HG03521 (cell line): ENCODE measurements around the gene FAM13A.

Experiments
- ATAC-seq: cut with Tn5 transposase; IDR thresholded peaks from one replicate; pipeline ENCODE4 v1.9.1; 2021; ENCODE audit warnings: mild to moderate bottlenecking, moderate library complexity; ENCODE audit not compliant: unreplicated experiment

Gene FAM13A

GRCh38 chr4:88792821-88793220, 264.2 kb downstream of the FAM13A start:
- no peak for ATAC-seq

GRCh38 chr4:88792268-88792781, 264.7 kb downstream of the FAM13A start:
- ATAC-seq = peak; percentile 86

GRCh38 chr4:88791274-88791673, 265.7 kb downstream of the FAM13A start:
- no peak for ATAC-seq

- no peak for ATAC-seq
These were observed 268.1 kb downstream of the FAM13A start for GRCh38 chr4:88788895-88789294.

GRCh38 chr4:88788424-88788823, 268.6 kb downstream of the FAM13A start:
- no peak for ATAC-seq

GRCh38 chr4:88786011-88786410, 271.0 kb downstream of the FAM13A start:
- no peak for ATAC-seq

GRCh38 chr4:88780389-88780788, 276.6 kb downstream of the FAM13A start:
- no peak for ATAC-seq

GRCh38 chr4:88779431-88779830, 277.6 kb downstream of the FAM13A start:
- ATAC-seq = no peak

GRCh38 chr4:88775529-88775928, 281.5 kb downstream of the FAM13A start:
- ATAC-seq = no peak

GRCh38 chr4:88775026-88775425, 282.0 kb downstream of the FAM13A start:
- no peak for ATAC-seq

- ATAC-seq = no peak
These were observed 285.0 kb downstream of the FAM13A start for GRCh38 chr4:88771883-88772450.

GRCh38 chr4:88765729-88766128, 291.3 kb downstream of the FAM13A start:
- ATAC-seq = no peak

- ATAC-seq = no peak
These were observed 293.9 kb downstream of the FAM13A start for GRCh38 chr4:88763075-88763474.

GRCh38 chr4:88761861-88762523, 295.0 kb downstream of the FAM13A start:
- ATAC-seq = no peak

GRCh38 chr4:88761342-88761741, 295.6 kb downstream of the FAM13A start:
- no peak for ATAC-seq

- ATAC-seq = no peak
These were observed 297.1 kb downstream of the FAM13A start for GRCh38 chr4:88759895-88760290.

GRCh38 chr4:88759039-88759894, 297.7 kb downstream of the FAM13A start:
- ATAC-seq = no peak

- no peak for ATAC-seq
These were observed 298.7 kb downstream of the FAM13A start for GRCh38 chr4:88758264-88758663.

GRCh38 chr4:88757776-88758175, 299.2 kb downstream of the FAM13A start:
- ATAC-seq = no peak

- ATAC-seq = no peak
These were observed 299.9 kb downstream of the FAM13A start for GRCh38 chr4:88757067-88757466.

GRCh38 chr4:88756149-88756548, 300.8 kb downstream of the FAM13A start:
- ATAC-seq = no peak

- ATAC-seq = no peak
These were observed 301.5 kb downstream of the FAM13A start for GRCh38 chr4:88755454-88755853.
